K562 (cell line): ENCODE results near the gene CORT.

Experiments used
- CTCF ChIP-seq, 3 experiments: IDR thresholded peaks in 2 of 3; conservative IDR thresholded peaks in 1 of 3; 2 replicates each; pipeline ENCODE4 v1.5.1; 2011 to 2012; ENCODE audit warnings: low read length in 3 of 3, mild to moderate bottlenecking in 3 of 3, control low read depth in 2 of 3, improper control_type of control experiment in 1 of 3, inconsistent platforms in 1 of 3, low read depth in 1 of 3, mixed read lengths in 1 of 3, moderate library complexity in 1 of 3; ENCODE audit not compliant: insufficient read depth in 2 of 3
- E2F5 ChIP-seq: sonication (generic); formaldehyde crosslinking; IDR thresholded peaks from 2 replicates; pipeline ENCODE4 v1.8.0; 2022; ENCODE audit warnings: mild to moderate bottlenecking, missing genetic modification reagents
- HBP1 ChIP-seq: fragments of 450-650 bp; formaldehyde crosslinking; IDR thresholded peaks from 2 replicates; pipeline ENCODE4 v1.4.0; 2022; ENCODE audit warnings: missing genetic modification characterization
- NFXL1 ChIP-seq: fragments of 450-650 bp; formaldehyde crosslinking; IDR thresholded peaks from 2 replicates; pipeline ENCODE4 v1.4.0; 2021; ENCODE audit warnings: mild to moderate bottlenecking
- NFYB ChIP-seq: IDR thresholded peaks from 2 replicates; pipeline ENCODE4 v1.6.1; 2011; ENCODE audit warnings: mild to moderate bottlenecking, moderate library complexity; ENCODE audit not compliant: insufficient read length; ENCODE audit errors: extremely low read depth
- SETDB1 ChIP-seq: IDR thresholded peaks from one replicate; pipeline ENCODE4 v1.6.1; 2012; ENCODE audit warnings: low read length, control low read depth, inconsistent platforms
- ZFP36 ChIP-seq: fragments of 150-350 bp; IDR thresholded peaks from 2 replicates; pipeline ENCODE4 v1.6.1; 2018; ENCODE audit warnings: low read length, low read depth; ENCODE audit not compliant: partially characterized antibody
- ZNF398 ChIP-seq: fragments of 250-450 bp; sonication (Bioruptor Pico); IDR thresholded peaks from 2 replicates; pipeline ENCODE4 v1.8.0; 2021; ENCODE audit warnings: moderate library complexity, mild to moderate bottlenecking, inconsistent platforms

GRCh38 chr1:10438677-10439163 lies 11.1 kb upstream of the CORT start:
- no peak for TF ChIP-seq HBP1
- TF ChIP-seq CTCF (IDR thresholded peaks at IDR 0.05 in 2 of 3, conservative IDR thresholded peaks at IDR 0.05 in 1 of 3; ENCODE audit: insufficient read depth in 2 of 3, low read depth in 1 of 3, low read length in 3 of 3), result no peak
- TF ChIP-seq ZFP36, result no peak
- TF ChIP-seq E2F5, result no peak
- TF ChIP-seq NFXL1 (CRISPR knock-in tag), result no peak
- no peak for TF ChIP-seq SETDB1
- TF ChIP-seq NFYB, result no peak
- TF ChIP-seq ZNF398 (CRISPR knock-in tag), result no peak
